ENCODE measurements around the gene LSAMP. TPM values are rescaled to one million over a fixed set of nuclear protein-coding genes. Genes with fewer than 3 reads are reported as not detected.

Gene LSAMP
- total RNA-seq, 3 donors from 2014 or later: 0.78 to 39.8 (median 1.9) TPM

DNA sequence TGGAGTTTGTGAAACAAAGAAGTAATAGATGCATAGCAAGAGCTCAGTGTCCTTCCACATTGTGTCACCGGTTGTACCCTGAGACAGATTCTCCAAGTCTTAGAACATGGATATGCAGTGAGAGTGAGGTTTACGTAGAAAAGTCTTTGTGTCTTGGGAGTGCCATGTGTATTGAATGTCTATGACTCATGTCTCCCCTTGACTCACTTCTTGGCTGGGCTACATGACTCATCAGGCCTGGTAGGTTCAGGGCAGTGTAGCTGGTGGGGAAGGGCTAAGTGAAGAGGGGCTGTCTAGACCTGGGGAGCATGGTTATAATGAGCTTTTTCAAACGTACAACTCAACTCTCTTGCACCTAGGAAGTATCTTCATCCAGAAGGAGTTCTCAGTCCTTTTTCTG lies 654.5 kb downstream of the LSAMP start:
- TF ChIP-seq, protein P1, sequence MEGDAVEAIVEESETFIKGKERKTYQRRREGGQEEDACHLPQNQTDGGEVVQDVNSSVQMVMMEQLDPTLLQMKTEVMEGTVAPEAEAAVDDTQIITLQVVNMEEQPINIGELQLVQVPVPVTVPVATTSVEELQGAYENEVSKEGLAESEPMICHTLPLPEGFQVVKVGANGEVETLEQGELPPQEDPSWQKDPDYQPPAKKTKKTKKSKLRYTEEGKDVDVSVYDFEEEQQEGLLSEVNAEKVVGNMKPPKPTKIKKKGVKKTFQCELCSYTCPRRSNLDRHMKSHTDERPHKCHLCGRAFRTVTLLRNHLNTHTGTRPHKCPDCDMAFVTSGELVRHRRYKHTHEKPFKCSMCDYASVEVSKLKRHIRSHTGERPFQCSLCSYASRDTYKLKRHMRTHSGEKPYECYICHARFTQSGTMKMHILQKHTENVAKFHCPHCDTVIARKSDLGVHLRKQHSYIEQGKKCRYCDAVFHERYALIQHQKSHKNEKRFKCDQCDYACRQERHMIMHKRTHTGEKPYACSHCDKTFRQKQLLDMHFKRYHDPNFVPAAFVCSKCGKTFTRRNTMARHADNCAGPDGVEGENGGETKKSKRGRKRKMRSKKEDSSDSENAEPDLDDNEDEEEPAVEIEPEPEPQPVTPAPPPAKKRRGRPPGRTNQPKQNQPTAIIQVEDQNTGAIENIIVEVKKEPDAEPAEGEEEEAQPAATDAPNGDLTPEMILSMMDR (IDR thresholded peaks at IDR 0.05): no peak
- DNase-seq: no peak
- intact Hi-C loops (cut with DNase I, micrococcal nuclease): no loop called here

DNA sequence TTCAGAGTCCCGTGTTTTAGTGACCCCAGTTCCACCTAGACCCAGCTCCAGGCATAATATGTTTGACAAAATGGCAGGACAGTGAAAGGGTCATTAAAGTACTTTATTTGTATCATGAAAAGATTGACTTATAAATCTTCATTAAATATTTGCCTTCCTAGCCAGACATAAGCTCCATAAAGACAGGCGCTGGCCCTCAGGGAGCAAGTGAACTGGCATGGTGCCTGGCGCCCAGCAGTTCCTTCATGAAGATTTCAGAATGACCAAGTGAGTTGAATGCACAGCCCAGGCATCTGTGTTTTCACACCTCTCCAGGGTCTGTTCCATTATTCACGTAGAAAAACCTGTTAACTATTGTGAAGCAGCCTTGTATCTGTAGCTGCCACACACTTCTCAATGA lies 655.8 kb downstream of the LSAMP start:
- H3K4me3 ChIP-seq: no peak overlapping the region
- no peaks in the 10 kb centered on the region for H3K4me1 ChIP-seq (ENCODE audit: low read depth)
- ATAC-seq (no peak), DNase-seq (no peak)
- no peaks in the 10 kb centered on the region for H3K9me3 ChIP-seq
- no peaks in the 10 kb centered on the region for H3K36me3 ChIP-seq (ENCODE audit: low read depth)
- TF ChIP-seq, protein P1 (IDR thresholded peaks at IDR 0.05): no peak
- intact Hi-C loops (cut with DNase I, micrococcal nuclease): no loop called here

More for the DNA sequence above, 654.5 kb downstream of the LSAMP start:
- Histone ChIP-seq H3K4me1 (ENCODE audit: low read depth) (no peaks in the 10 kb centered on the region), H3K36me3 (ENCODE audit: low read depth) (no peaks in the 10 kb centered on the region), H3K9me3 (no peaks in the 10 kb centered on the region), H3K4me3 (no peak overlapping the region)
- peak; percentile 73 for ATAC-seq

DNA sequence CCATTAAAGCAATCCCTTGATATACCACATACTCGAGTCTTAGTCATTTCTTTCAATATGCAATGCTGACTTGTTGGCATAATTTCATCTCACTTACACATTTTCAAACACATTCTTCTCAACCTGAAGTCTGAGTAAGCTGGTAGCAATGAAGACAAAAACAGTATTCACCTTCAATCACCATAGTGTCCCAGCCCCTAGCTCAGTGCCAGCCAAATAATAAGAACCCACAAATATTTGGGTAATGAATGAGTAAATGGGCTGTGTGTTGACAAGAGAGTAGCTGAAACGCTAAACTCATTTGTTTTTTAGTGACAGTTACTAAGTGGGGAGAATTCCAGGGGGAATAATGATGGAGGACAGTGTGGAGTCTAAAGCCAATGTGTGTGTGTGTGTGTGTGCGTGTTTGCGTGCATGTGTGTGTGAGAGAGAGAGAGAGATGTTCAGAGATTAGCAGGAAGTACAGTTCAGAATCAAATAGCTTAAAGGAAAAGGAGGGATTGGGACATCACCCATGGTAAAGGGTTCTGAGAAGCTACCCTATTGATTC lies 656.3 kb downstream of the LSAMP start:
- no peak for ATAC-seq
- intact Hi-C loops (cut with DNase I, micrococcal nuclease): no loop called here
- DNase-seq: no peak
- TF ChIP-seq, protein P1 (IDR thresholded peaks at IDR 0.05): no peak
- no peaks in the 10 kb centered on the region for H3K4me1 ChIP-seq (ENCODE audit: low read depth)
- no peaks in the 10 kb centered on the region for H3K36me3 ChIP-seq (ENCODE audit: low read depth)
- no peak overlapping the region for H3K4me3 ChIP-seq
- H3K9me3 ChIP-seq: no peaks in the 10 kb centered on the region

DNA sequence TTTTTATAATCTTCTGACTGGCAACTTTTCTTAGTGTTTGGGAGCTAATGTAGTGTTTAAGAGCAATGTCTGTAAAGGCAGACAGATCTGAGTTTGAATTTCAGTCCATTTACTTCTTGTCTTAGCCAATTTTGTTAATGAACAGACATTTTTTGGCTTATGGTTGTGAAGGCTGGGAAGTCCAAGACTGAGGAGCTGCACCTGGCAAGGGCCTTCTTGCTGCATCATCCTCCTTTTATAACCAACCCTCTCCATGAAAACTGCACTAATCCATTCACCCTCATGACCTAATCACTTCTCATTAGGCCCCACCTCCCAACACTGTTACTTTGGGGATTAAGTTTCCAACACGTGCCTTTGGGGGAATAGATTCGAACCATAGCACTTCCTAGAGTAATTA lies 657.5 kb downstream of the LSAMP start:
- no peak for DNase-seq
- Histone ChIP-seq H3K36me3 (ENCODE audit: low read depth) (no peaks in the 10 kb centered on the region), H3K4me1 (ENCODE audit: low read depth) (peaks cover 4% of the 10 kb centered on the region), H3K9me3 (no peaks in the 10 kb centered on the region), H3K4me3 (no peak overlapping the region)
- TF ChIP-seq, protein P1 (IDR thresholded peaks at IDR 0.05): no peak
- no peak for ATAC-seq
- intact Hi-C loops (cut with DNase I, micrococcal nuclease): no loop called here

DNA sequence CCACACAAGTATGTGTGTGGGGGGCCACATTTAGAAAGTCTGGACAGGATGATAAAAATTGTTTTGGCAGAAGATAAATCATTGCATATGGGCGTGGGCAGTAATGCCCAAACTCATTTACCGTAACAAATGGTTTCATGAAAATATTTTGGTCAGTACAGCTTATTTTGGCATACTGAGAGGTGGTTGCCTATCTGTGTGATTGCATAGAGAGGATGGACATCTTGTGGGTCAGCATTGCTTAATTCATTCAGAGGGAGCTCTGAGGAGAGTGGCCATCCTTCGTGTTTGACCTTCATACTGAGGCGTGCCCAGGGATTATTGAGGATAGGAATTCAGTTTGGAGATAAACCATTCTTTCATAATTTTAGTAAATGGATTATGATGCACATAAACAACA lies 659.5 kb downstream of the LSAMP start:
- intact Hi-C loops (cut with DNase I, micrococcal nuclease): no loop called here
- H3K4me1 ChIP-seq (ENCODE audit: low read depth): peaks cover 4% of the 10 kb centered on the region
- TF ChIP-seq, protein P1 (IDR thresholded peaks at IDR 0.05): no peak
- DNase-seq (no peak), ATAC-seq (no peak)
- H3K4me3 ChIP-seq: no peak overlapping the region
- H3K36me3 ChIP-seq (ENCODE audit: low read depth): no peaks in the 10 kb centered on the region
- no peaks in the 10 kb centered on the region for H3K9me3 ChIP-seq
